ENCODE results near the gene HAVCR1. TPM values are rescaled to one million over a fixed set of nuclear protein-coding genes. Genes with fewer than 3 reads are reported as not detected.

Gene HAVCR1
- total and polyA plus RNA-seq, 2 of the 13 experiments (the other 11 are each of a cell fraction or from before 2014, with no cell fraction given): 0.93 to 12.3 TPM

DNA sequence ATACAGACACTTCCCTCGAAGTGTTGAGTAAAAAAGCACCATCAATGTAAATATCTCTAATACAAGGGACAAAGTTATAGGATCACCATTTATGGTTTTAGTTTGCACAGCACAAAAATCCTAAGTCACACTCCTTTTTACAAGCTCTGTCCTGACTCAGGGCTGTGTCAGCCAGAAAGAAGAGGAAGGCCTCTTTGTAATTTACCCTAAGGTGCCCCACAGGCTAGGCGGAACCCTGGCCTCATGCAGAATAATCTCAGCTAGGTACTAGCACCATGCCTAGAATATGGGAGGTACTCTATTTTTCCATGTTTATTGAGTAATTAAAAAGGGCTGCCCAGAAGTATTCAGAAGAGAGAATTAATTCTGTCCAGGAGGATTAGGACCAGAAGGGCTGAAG is 36.9 kb downstream of the HAVCR1 start (continued):
- TF ChIP-seq, protein P1, sequence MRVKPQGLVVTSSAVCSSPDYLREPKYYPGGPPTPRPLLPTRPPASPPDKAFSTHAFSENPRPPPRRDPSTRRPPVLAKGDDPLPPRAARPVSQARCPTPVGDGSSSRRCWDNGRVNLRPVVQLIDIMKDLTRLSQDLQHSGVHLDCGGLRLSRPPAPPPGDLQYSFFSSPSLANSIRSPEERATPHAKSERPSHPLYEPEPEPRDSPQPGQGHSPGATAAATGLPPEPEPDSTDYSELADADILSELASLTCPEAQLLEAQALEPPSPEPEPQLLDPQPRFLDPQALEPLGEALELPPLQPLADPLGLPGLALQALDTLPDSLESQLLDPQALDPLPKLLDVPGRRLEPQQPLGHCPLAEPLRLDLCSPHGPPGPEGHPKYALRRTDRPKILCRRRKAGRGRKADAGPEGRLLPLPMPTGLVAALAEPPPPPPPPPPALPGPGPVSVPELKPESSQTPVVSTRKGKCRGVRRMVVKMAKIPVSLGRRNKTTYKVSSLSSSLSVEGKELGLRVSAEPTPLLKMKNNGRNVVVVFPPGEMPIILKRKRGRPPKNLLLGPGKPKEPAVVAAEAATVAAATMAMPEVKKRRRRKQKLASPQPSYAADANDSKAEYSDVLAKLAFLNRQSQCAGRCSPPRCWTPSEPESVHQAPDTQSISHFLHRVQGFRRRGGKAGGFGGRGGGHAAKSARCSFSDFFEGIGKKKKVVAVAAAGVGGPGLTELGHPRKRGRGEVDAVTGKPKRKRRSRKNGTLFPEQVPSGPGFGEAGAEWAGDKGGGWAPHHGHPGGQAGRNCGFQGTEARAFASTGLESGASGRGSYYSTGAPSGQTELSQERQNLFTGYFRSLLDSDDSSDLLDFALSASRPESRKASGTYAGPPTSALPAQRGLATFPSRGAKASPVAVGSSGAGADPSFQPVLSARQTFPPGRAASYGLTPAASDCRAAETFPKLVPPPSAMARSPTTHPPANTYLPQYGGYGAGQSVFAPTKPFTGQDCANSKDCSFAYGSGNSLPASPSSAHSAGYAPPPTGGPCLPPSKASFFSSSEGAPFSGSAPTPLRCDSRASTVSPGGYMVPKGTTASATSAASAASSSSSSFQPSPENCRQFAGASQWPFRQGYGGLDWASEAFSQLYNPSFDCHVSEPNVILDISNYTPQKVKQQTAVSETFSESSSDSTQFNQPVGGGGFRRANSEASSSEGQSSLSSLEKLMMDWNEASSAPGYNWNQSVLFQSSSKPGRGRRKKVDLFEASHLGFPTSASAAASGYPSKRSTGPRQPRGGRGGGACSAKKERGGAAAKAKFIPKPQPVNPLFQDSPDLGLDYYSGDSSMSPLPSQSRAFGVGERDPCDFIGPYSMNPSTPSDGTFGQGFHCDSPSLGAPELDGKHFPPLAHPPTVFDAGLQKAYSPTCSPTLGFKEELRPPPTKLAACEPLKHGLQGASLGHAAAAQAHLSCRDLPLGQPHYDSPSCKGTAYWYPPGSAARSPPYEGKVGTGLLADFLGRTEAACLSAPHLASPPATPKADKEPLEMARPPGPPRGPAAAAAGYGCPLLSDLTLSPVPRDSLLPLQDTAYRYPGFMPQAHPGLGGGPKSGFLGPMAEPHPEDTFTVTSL (CRISPR knock-in tag; IDR thresholded peaks at IDR 0.05; ENCODE audit: borderline replicate concordance): no peak
- TF ChIP-seq NFYC (CRISPR knock-in tag; IDR thresholded peaks at IDR 0.05) (no peak), HNRNPL (IDR thresholded peaks at IDR 0.05; ENCODE audit: low read depth, low read length) (no peak), NFYB (CRISPR knock-in tag; IDR thresholded peaks at IDR 0.05) (no peak), ATAD3A (CRISPR knock-in tag; IDR thresholded peaks at IDR 0.05) (no peak), ZNF724P (CRISPR knock-in tag; IDR thresholded peaks at IDR 0.05; ENCODE audit: borderline replicate concordance) (no peak)
- TF ChIP-seq, protein P2, sequence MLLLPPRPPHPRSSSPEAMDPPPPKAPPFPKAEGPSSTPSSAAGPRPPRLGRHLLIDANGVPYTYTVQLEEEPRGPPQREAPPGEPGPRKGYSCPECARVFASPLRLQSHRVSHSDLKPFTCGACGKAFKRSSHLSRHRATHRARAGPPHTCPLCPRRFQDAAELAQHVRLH (CRISPR knock-in tag; IDR thresholded peaks at IDR 0.05; ENCODE audit: borderline replicate concordance, low read depth): no peak
- TF ChIP-seq, protein P3, sequence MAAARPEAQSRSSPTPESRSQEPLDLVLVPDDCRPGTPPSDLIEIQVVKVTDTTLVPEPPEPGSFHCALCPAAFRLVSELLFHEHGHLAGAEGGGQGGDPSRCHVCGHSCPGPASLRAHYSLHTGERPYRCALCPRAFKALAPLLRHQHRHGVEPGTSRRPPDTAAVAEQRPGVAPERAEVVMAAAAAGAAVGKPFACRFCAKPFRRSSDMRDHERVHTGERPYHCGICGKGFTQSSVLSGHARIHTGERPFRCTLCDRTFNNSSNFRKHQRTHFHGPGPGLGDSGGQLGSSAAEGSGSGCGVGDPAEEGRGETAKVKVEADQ (CRISPR knock-in tag; IDR thresholded peaks at IDR 0.05; ENCODE audit: borderline replicate concordance): no peak
